ENCODE data around the gene SWSAP1.

DNA sequence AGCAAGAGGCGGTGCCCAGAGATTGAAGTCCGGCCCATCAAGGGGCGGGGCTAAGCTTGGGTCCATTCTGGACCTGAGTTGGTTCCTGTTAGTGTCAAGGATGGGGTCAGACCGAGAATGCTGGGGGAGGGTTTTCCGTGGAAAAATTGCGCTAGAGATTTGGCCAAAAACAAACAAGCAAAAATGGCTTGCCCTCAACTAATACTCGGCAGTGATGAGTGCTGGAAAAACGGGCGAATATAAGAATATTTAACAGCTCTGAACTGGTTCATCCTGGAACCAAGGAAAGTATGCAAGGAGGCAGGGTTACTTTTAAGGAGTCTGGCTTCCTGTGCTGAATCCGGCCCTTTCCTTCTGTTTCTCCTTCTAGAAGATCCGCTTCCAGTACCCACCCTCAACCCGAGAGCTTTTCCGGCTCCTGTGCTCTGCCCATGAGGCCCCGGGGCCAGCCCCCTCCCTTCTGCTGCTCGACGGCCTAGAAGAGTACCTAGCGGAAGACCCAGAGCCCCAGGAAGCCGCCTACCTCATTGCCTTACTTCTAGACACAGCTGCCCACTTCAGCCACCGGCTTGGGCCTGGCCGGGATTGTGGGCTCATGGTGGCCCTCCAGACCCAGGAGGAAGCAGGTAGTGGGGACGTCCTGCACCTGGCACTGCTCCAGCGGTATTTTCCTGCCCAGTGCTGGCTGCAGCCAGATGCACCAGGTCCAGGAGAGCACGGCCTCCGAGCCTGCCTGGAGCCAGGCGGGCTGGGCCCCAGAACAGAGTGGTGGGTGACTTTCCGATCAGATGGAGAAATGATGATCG lies 880 bp downstream of the SWSAP1 start:
- peak; percentile 94 for TF ChIP-seq POLR2AphosphoS5 (IDR thresholded peaks at IDR 0.05; ENCODE audit: low read depth, low read length)
- TF ChIP-seq, protein P1, sequence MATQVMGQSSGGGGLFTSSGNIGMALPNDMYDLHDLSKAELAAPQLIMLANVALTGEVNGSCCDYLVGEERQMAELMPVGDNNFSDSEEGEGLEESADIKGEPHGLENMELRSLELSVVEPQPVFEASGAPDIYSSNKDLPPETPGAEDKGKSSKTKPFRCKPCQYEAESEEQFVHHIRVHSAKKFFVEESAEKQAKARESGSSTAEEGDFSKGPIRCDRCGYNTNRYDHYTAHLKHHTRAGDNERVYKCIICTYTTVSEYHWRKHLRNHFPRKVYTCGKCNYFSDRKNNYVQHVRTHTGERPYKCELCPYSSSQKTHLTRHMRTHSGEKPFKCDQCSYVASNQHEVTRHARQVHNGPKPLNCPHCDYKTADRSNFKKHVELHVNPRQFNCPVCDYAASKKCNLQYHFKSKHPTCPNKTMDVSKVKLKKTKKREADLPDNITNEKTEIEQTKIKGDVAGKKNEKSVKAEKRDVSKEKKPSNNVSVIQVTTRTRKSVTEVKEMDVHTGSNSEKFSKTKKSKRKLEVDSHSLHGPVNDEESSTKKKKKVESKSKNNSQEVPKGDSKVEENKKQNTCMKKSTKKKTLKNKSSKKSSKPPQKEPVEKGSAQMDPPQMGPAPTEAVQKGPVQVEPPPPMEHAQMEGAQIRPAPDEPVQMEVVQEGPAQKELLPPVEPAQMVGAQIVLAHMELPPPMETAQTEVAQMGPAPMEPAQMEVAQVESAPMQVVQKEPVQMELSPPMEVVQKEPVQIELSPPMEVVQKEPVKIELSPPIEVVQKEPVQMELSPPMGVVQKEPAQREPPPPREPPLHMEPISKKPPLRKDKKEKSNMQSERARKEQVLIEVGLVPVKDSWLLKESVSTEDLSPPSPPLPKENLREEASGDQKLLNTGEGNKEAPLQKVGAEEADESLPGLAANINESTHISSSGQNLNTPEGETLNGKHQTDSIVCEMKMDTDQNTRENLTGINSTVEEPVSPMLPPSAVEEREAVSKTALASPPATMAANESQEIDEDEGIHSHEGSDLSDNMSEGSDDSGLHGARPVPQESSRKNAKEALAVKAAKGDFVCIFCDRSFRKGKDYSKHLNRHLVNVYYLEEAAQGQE (IDR thresholded peaks at IDR 0.05; ENCODE audit: insufficient read depth in 1 of 2, low read depth in 2 of 2, low read length in 2 of 2), result 0 out of 4 replicates have a peak, but pooled peaks of 1 of the 2 experiments have one; percentile 42
- no peak for TF ChIP-seq SIN3A (IDR thresholded peaks at IDR 0.05; ENCODE audit: borderline replicate concordance, insufficient read depth, low read length)

Measured in PFSK-1 (cell line).